OCI-LY3 (cell line): ENCODE data around the gene UNC93B1.

Experiments used
- CTCF ChIP-seq: fragments of 200-600, 300-600 bp; sonication (generic); IDR thresholded peaks from 2 replicates; pipeline ENCODE4 v1.5.1; 2014; ENCODE audit warnings: antibody characterized with exemption, low read length, low read depth
- EZH2phosphoT487 ChIP-seq: fragments of 200-600 bp; shearing (Covaris generic); IDR thresholded peaks from 2 replicates; pipeline ENCODE4 v1.6.1; 2018; ENCODE audit warnings: antibody characterized with exemption, mixed run types, low read depth

GRCh38 chr11:68007498-68008380 is 3.8 kb upstream of the UNC93B1 start:
- TF ChIP-seq CTCF: no peak
- TF ChIP-seq EZH2phosphoT487: no peak
